KMS-11 (cell line): ENCODE data around the gene PPP1R2B.
"Not testable (repeated sequence)": the region's sequence is repeated elsewhere in the genome, so short reads cannot be mapped to it uniquely, and the experiment has no call there.

Experiments used
- H2AFZ ChIP-seq: fragments of 200-600 bp; sonication (generic); 2 replicates; pipeline ENCODE4 v1.6.1; 2016; ENCODE audit warnings: antibody characterized with exemption, mixed run types, low read depth
- H3K27ac ChIP-seq: fragments of 200-600 bp; sonication (generic); 2 replicates; pipeline ENCODE4 v1.6.1; 2016; ENCODE audit warnings: mild to moderate bottlenecking, mixed run types
- H3K27me3 ChIP-seq: fragments of 200-600 bp; sonication (generic); 2 replicates; pipeline ENCODE4 v1.6.1; 2017; ENCODE audit warnings: mild to moderate bottlenecking, low read depth, mixed run types, moderate library complexity; ENCODE audit not compliant: insufficient read depth
- H3K36me3 ChIP-seq: fragments of 200-600 bp; sonication (generic); 2 replicates; pipeline ENCODE4 v1.6.1; 2017; ENCODE audit warnings: mild to moderate bottlenecking, mixed run types; ENCODE audit not compliant: insufficient read depth
- H3K4me1 ChIP-seq: fragments of 200-600 bp; sonication (generic); 2 replicates; pipeline ENCODE4 v1.6.1; 2016; ENCODE audit warnings: mild to moderate bottlenecking, low read depth, mixed run types; ENCODE audit not compliant: poor library complexity, severe bottlenecking
- H3K4me2 ChIP-seq: fragments of 200-600 bp; sonication (generic); 2 replicates; pipeline ENCODE4 v1.7.0; 2016; ENCODE audit warnings: mild to moderate bottlenecking, mixed run types
- H3K4me3 ChIP-seq: fragments of 200-600 bp; sonication (generic); IDR thresholded peaks from 2 replicates; pipeline ENCODE4 v1.6.1; 2017; ENCODE audit warnings: low read depth, low read length, mixed read lengths; ENCODE audit not compliant: insufficient read depth
- H3K79me2 ChIP-seq: fragments of 200-600 bp; sonication (generic); 2 replicates; pipeline ENCODE4 v1.6.1; 2016; ENCODE audit warnings: low read depth, mixed run types; ENCODE audit not compliant: insufficient read depth
- H3K9ac ChIP-seq: fragments of 200-600 bp; sonication (generic); 2 replicates; pipeline ENCODE4 v1.6.1; 2016; ENCODE audit warnings: mild to moderate bottlenecking, mixed run types
- H4K20me1 ChIP-seq: fragments of 200-600 bp; sonication (generic); 2 replicates; pipeline ENCODE4 v1.6.1; 2016; ENCODE audit warnings: mild to moderate bottlenecking, mixed run types; ENCODE audit not compliant: insufficient read depth
- TF ChIP-seq, protein P1 (sequence below): fragments of 200-600 bp; sonication (generic); conservative IDR thresholded peaks from 2 replicates; pipeline ENCODE4 v1.6.1; 2017; ENCODE audit warnings: low read depth, mild to moderate bottlenecking, antibody characterized with exemption, low read length, moderate library complexity, mixed read lengths

PPP1R2B gene

DNA sequence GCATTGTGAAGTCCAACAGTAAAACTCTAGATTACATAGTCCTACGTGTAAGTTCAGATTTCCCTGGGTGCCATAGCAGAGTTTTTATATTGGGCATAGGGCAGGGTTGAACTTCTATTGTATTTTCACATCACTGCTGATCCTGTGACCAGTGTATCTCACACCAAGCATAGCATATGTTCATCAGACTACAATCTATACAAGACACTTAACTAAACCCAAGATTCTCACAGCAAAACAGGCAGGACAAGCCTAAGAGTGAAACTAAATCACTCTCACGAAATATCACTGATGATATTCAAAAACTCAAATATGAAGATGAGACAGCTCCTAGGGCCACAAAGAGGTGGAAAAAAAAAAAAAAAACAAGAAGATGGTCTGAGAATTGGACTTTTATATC lies 3.2 kb upstream of the PPP1R2B start:
- H3K79me2 ChIP-seq: no peaks in the 10 kb centered on the region
- H3K27ac ChIP-seq: no peak overlapping the region
- H3K36me3 ChIP-seq: no peaks in the 10 kb centered on the region
- no peak overlapping the region for H3K4me2 ChIP-seq
- H3K27me3 ChIP-seq: no peaks in the 10 kb centered on the region
- no peaks in the 10 kb centered on the region for H4K20me1 ChIP-seq
- H3K4me1 ChIP-seq: no peaks in the 10 kb centered on the region
- H3K4me3 ChIP-seq: no peak overlapping the region
- no peak overlapping the region for H3K9ac ChIP-seq
- no peak overlapping the region for H2AFZ ChIP-seq
- TF ChIP-seq, protein P1, sequence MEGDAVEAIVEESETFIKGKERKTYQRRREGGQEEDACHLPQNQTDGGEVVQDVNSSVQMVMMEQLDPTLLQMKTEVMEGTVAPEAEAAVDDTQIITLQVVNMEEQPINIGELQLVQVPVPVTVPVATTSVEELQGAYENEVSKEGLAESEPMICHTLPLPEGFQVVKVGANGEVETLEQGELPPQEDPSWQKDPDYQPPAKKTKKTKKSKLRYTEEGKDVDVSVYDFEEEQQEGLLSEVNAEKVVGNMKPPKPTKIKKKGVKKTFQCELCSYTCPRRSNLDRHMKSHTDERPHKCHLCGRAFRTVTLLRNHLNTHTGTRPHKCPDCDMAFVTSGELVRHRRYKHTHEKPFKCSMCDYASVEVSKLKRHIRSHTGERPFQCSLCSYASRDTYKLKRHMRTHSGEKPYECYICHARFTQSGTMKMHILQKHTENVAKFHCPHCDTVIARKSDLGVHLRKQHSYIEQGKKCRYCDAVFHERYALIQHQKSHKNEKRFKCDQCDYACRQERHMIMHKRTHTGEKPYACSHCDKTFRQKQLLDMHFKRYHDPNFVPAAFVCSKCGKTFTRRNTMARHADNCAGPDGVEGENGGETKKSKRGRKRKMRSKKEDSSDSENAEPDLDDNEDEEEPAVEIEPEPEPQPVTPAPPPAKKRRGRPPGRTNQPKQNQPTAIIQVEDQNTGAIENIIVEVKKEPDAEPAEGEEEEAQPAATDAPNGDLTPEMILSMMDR: no peak

DNA sequence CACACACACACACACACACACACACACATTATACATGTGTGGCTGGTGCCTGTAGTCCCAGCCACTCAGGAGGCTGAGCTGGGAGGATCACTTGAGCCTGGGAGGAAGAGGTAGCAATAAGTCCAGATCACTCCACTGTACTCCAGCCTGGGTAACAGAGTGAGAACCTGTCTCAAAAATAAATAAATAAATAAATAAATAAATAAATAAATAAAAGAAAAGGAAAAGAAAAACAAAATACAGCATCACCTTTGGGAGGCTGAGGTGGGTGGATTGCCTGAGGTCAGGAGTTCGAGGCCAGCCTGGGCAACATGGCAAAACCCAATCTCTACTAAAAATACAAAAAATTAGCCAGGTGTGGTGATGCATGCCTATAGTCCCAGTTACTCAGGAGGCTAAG lies 1.6 kb upstream of the PPP1R2B start:
- H3K27ac ChIP-seq, H3K79me2 ChIP-seq, H3K36me3 ChIP-seq, H3K4me3 ChIP-seq, H4K20me1 ChIP-seq, H3K4me2 ChIP-seq, H3K9ac ChIP-seq, H2AFZ ChIP-seq, H3K27me3 ChIP-seq, H3K4me1 ChIP-seq: not testable (repeated sequence)

DNA sequence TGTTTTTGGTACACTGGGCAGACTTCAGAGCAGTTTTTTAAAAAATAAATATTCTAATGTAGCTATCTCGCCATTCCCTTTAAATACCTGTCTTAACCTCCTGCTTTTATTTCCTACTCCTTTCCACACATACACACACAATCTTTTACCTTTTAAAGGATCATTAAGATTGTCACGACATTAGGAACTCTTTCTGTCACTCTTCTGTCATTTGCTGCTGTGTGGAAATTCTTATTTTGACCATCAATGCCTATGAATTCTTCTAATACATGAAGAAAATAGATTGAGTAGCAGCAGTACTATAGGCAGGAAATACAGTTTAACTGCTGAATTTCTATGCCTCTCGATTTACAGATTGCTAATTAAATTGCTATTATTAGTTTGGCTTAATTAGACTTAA lies 1.8 kb downstream of the PPP1R2B start:
- Histone ChIP-seq H2AFZ (no peak overlapping the region), H3K4me2 (no peak overlapping the region), H3K4me3 (no peak overlapping the region), H3K4me1 (no peaks in the 10 kb centered on the region), H3K27ac (no peak overlapping the region), H3K79me2 (no peaks in the 10 kb centered on the region), H4K20me1 (no peaks in the 10 kb centered on the region), H3K36me3 (no peaks in the 10 kb centered on the region), H3K27me3 (no peaks in the 10 kb centered on the region), H3K9ac (no peak overlapping the region)
- TF ChIP-seq, protein P1: no peak

DNA sequence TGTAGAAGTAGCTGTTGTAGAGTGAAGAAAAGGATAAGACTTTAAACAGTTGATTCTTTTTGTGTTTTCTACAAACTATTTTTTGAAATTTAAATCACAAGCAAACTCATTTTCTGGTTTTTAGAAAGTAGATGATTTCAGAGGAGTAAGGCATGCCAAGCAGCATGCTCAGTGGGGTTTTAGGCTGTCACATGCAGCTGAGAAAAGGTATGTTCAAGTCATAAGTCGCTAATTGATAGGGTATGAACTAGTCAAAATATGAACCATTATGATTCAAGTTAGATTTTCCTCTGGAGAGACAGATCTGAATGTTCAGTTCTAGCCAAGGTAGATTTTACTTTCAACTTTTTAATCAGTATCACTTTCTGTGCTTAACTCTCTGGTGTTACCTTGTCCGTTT lies 3.0 kb downstream of the PPP1R2B start:
- H2AFZ ChIP-seq, H3K36me3 ChIP-seq, H3K79me2 ChIP-seq, H3K9ac ChIP-seq, H3K4me3 ChIP-seq, H3K4me1 ChIP-seq, H3K4me2 ChIP-seq, H3K27ac ChIP-seq, H3K27me3 ChIP-seq, H4K20me1 ChIP-seq: not testable (repeated sequence)

DNA sequence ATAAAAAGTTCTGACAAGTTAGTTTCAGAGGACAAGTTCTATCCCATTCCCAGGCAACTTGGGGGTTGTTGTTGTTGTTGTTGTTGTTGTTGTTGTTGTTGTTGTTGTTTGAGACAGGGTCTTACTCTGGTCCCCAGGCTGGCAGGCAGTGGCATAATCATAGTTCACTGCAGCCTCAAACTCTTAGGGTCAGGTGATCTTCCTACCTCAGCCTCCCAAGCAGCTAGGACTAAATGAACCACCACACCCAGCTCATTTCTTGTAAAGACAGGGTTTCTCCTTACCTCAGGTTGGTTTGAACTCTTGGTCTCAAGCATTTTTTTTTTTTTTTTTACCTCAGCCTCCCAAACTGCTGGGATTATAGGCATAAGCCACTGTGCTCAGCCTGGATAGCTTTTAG lies 15.3 kb downstream of the PPP1R2B start:
- Histone ChIP-seq H4K20me1 (no peaks in the 10 kb centered on the region), H2AFZ (no peak overlapping the region), H3K79me2 (no peaks in the 10 kb centered on the region), H3K4me2 (no peak overlapping the region), H3K4me3 (no peak overlapping the region), H3K9ac (no peak overlapping the region), H3K27me3 (no peaks in the 10 kb centered on the region), H3K36me3 (no peaks in the 10 kb centered on the region), H3K4me1 (peaks cover 30% of the 10 kb centered on the region), H3K27ac (no peak overlapping the region)
- TF ChIP-seq, protein P1: no peak
